Bronchial smooth muscle cell (primary cell): Measurements from ENCODE around the gene PRRX1. TPM values are rescaled to one million over a fixed set of nuclear protein-coding genes. Genes with fewer than 3 reads are reported as not detected.

Experiments used
- total RNA-seq: library from RNA; depleted of rRNA; stranded (reverse); fragments of >200 nt; gene quantifications from 2 replicates; pipeline ENCODE4 v1.2.1, GENCODE V29; 2014

PRRX1 gene
- 71.4 and 134 TPM in 2 replicates for total RNA-seq

GRCh38 chr1:170664093-170664827 is at the start of gene PRRX1:
TSS of gene PRRX1 (plus strand) at chr1:170664131. CDS start at chr1:170664219, 88 bp downstream.

Other genes starting within 250 kb of the PRRX1 start
- 15.1 and 17.5 TPM in 2 replicates for gene GORAB, start 132.0 kb upstream of the PRRX1 start, total RNA-seq